ENCODE measurements around the gene PRR33.

PRR33 gene

GRCh38 chr11:1839204-1839923, 52.3 kb downstream of the PRR33 start:
- in situ Hi-C loops (cut with MboI; ENCODE audit: low sequenced_read_pairs): no loop called here

DNA sequence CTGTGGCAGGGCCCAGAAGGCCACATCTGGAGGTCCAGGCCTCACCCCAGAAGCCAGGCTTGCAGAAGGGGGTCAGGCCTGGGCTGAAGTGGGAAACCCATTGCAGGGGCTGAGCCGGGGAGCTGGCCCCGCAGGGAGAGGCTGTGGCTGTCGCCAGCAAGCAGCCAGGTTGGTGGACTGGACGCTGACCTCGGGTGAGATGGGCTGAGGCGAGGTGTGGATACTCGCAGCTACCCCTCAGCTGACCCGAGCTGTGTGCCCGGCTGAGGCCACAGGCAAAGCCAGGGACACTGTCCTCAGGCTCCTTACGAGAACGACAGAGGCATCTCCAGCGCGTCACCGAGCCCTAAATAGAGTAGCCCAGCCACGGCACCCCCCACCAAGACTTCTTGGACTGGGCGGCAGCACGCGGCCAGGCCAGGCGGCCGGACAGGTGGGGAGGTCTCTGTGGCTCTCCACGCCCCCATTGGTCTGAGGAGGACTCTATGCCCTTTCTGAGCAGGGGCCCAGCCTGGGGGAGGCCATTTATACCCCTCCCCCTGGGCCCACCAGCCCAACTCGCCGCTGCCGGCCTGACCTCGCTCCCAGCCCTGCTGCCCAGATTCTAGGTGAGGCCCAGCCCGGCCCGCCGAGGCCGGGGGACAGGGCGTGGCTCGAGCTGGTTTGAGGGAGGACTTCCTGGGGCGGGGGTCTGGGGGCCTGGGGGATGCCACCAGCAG, 53.1 kb downstream of the PRR33 start, which contains the start of gene TNNI2:
Gene TNNI2, plus strand, starts transcription at position 556 of the 719 bp plus-strand sequence. CDS start 716 bp downstream, outside the sequence.
- in situ Hi-C loops (cut with MboI; ENCODE audit: low sequenced_read_pairs): no loop called here

Data from HL-60/S4 treated with phorbol 12-myristate 13-acetate at 8.2 ng/mL for 4 days and 3 days (cell line).